Esophagus muscularis mucosa (tissue), 3 donors: ENCODE data around the gene GLYATL3.

Source experiments
- CTCF ChIP-seq, 3 experiments: fragments of 200-600 bp in 2 of 3; fragments of 450-650 bp in 1 of 3; sonication (generic) in 2 of 3; IDR thresholded peaks; one replicate each; pipeline ENCODE4 v1.5.1; 2017 to 2019; ENCODE audit warnings: antibody characterized with exemption in 3 of 3, mild to moderate bottlenecking in 2 of 3, moderate library complexity in 1 of 3
- POLR2A ChIP-seq: fragments of 450-650 bp; IDR thresholded peaks from one replicate; pipeline ENCODE4 v1.6.1; 2017; ENCODE audit warnings: antibody characterized with exemption, moderate library complexity, mild to moderate bottlenecking, low read depth
- POLR2AphosphoS5 ChIP-seq, 2 donors: sonication (generic); formaldehyde crosslinking; IDR thresholded peaks; one replicate each; pipeline ENCODE4 v1.6.1; 2017; ENCODE audit warnings: antibody characterized with exemption in 2 of 2

GRCh38 chr6:49516147-49516505, 16.4 kb downstream of the GLYATL3 start:
- TF ChIP-seq POLR2A (no peak), CTCF (IDR thresholded peaks at IDR 0.05) (no peak), POLR2AphosphoS5 (IDR thresholded peaks at IDR 0.05) (no peak)
